Adrenal gland (tissue), 12 donors: ENCODE results near the gene HADHB. TPM values are rescaled to one million over a fixed set of nuclear protein-coding genes. Genes with fewer than 3 reads are reported as not detected.
"Not testable (repeated sequence)": the region's sequence is repeated elsewhere in the genome, so short reads cannot be mapped to it uniquely, and the experiment has no call there.

Source experiments
- DNase-seq, 7 donors: peaks; one replicate each; pipeline ENCODE4 v3.0.0-alpha.2; 2019 to 2020
- H3K27ac ChIP-seq, 5 donors: fragments of 200-600 bp; sonication (generic) in 4 of 5; 1 replicate in 3 of 5; 2 replicates in 2 of 5; pipeline versions ENCODE4 v1.5.1 to v1.8.0; 2016 to 2020; ENCODE audit warnings: mild to moderate bottlenecking in 1 of 5
- H3K27me3 ChIP-seq: fragments of 200-600 bp; 2 replicates; pipeline ENCODE4 v1.8.0; 2021
- H3K36me3 ChIP-seq, 2 donors: fragments of 200-600 bp; replicated peaks in 1 of 2; 1 replicate in 1 of 2; 2 replicates in 1 of 2; pipeline versions ENCODE4 v1.5.1 to v1.8.0; 2018 to 2022
- H3K4me1 ChIP-seq, 2 donors: fragments of 200-600 bp; replicated peaks in 1 of 2; 1 replicate in 1 of 2; 2 replicates in 1 of 2; pipeline versions ENCODE4 v1.5.1 to v1.8.0; 2018 to 2021
- H3K4me3 ChIP-seq, 4 donors: fragments of 200-600 bp; sonication (generic) in 3 of 4; one replicate each; pipeline ENCODE4 v1.5.1; 2016 to 2018
- H3K9me3 ChIP-seq, 3 donors: fragments of 200-600 bp; sonication (generic) in 1 of 3; replicated peaks in 1 of 3; 1 replicate in 2 of 3; 2 replicates in 1 of 3; pipeline versions ENCODE4 v1.5.1 to v1.8.0; 2016 to 2021
- CTCF ChIP-seq, 6 experiments: fragments of 450-650 bp in 4 of 6; fragments of 200-600 bp in 2 of 6; sonication (generic) in 1 of 6; IDR thresholded peaks; 1 replicate in 5 of 6; 2 replicates in 1 of 6; pipeline versions ENCODE4 v1.5.1 to v1.8.0; 2016 to 2021; ENCODE audit warnings: antibody characterized with exemption in 6 of 6, mild to moderate bottlenecking in 2 of 6, moderate library complexity in 1 of 6
- POLR2A ChIP-seq, 2 donors: fragments of 450-650 bp; IDR thresholded peaks; one replicate each; pipeline ENCODE4 v1.6.1; 2017; ENCODE audit warnings: antibody characterized with exemption in 2 of 2, mild to moderate bottlenecking in 2 of 2, moderate library complexity in 1 of 2
- WGBS, 4 donors: extraction: QIAGEN DNeasy Blood & Tissue Kit in 2 of 4; methylation state at CpG; one replicate each; pipeline versions ENCODE4 v1.1.5 to v1.1.7; 2013 to 2017; 5-methylcytosine and 5-hydroxymethylcytosine counted together
- intact Hi-C, 2 donors: fragments of 100-400 bp; cut with DNase I; formaldehyde crosslinking; loops; one replicate each; pipeline versions ENCODE4 v1.14.1 to v1.15.0; 2022 to 2023
- polyA plus RNA-seq, 3 donors: library from polyadenylated mRNA; stranded (reverse); fragments of 200-250 nt in 2 of 3; fragments of 350-450 nt in 1 of 3; fragmentation: Illumina TruSeq in 1 of 3; extraction: RNeasy Lipid Tissue Mini Kit (QIAGEN cat#74804) in 1 of 3; gene quantifications; one replicate each; pipeline ENCODE4 v1.2.3, GENCODE V29; 2013 to 2014
- total RNA-seq, 9 donors: library from RNA; depleted of rRNA in 4 of 9; stranded (reverse); fragments of >200 nt in 4 of 9; fragments of 120-200 nt in 1 of 9; fragmentation: NEBNext Ultra II Directional in 1 of 9; extraction: Animal tissue kit (Norgen Biotek cat#: 25700) in 1 of 9; gene quantifications; one replicate each; pipeline versions ENCODE4 v1.1.0 to v1.2.4, GENCODE V29; 2013 to 2023
- donor health status: healthy with polysubstance abuse.
- donor health status: Bipolar disorder and iron deficiency.
- donor health status: DM: yes; HTN: yes; CAD: no.
- donor health status: DM: no; HTN: no; CAD: no.
- donor health status: DM: no; HTN: no; CAD: no.
- donor health status: DM: yes; HTN: yes; CAD: no.

The HADHB gene
- total and polyA plus RNA-seq, 12 donors, result 69.6 to 496 (median 364) TPM

DNA sequence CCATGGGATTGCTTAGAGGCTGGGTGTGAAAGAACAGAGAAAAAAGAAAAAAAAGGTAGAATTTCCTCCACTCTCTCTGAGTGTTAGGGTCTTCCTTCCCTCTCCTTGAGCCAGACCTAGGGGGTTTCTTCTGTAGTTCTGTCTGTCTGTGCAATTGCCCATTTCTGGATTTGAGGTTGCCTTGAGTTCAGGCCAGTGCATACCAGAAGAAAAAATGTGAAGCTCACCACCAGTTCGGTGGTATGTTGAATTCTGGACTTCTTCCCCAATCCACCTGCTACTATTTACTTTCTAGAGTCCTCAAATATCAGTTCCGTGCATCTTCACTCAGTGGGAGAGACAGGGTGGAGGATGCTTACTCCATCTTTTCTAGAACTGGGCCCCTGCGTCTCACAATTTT lies 85.9 kb downstream of the HADHB start:
- intact Hi-C loops, result no loop called here
- Histone ChIP-seq H3K9me3 (no peaks in the 10 kb centered on the region), H3K36me3 (no peaks in the 10 kb centered on the region), H3K4me1 (peaks cover 0 to 4% of the 10 kb centered on the region in 2 donors), H3K27ac (no peak overlapping the region), H3K27me3 (no peaks in the 10 kb centered on the region), H3K4me3 (no peak overlapping the region)
- WGBS, 4 donors, result 77 to 84% (median 81%) methylated on average over 3 of the region's 3 CpGs
- TF ChIP-seq CTCF (IDR thresholded peaks at IDR 0.05) (no peak), POLR2A (IDR thresholded peaks at IDR 0.05) (no peak)
- no peak for DNase-seq

DNA sequence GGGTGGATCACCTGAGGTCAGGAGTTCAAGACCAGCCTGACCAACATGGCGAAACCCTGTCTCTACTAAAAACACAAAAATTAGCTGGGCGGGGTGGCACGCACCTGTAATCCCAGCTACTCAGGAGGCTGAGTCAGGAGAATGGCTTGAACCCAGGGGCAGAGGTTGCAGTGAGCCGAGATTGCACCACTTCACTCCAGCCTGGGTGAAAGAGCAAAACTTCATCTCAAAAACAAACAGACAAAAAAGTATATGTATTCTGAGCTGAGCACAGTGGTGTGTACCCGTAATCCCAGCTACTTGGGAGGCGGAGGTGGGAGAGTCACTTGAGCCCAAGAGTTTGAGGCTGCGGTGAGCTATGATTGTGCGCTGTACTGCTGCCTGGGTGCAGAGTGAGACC lies 86.6 kb downstream of the HADHB start:
- intact Hi-C loops, H3K9me3 ChIP-seq: not testable (repeated sequence)

GRCh38 chr2:26333293-26333692 lies 88.6 kb downstream of the HADHB start:
- H3K36me3 ChIP-seq, result no peaks in the 10 kb centered on the region
- no peak overlapping the region for H3K27ac ChIP-seq
- intact Hi-C loops, result no loop called here
- no peak for TF ChIP-seq CTCF (IDR thresholded peaks at IDR 0.05)
- H3K27me3 ChIP-seq, result no peaks in the 10 kb centered on the region
- WGBS, 4 donors, result 43 to 54% (median 48%) methylated on average over 1 to 2 of the region's 2 CpGs; no CpG with 5 or more reads in 1 of the 4 donors
- H3K4me1 ChIP-seq, result peaks cover 0 to 4% of the 10 kb centered on the region in 2 donors
- DNase-seq, result no peak
- H3K9me3 ChIP-seq, result no peaks in the 10 kb centered on the region
- H3K4me3 ChIP-seq, result no peak overlapping the region

More for the DNA sequence above, 86.6 kb downstream of the HADHB start:
- not testable (repeated sequence) for H3K27me3 ChIP-seq, H3K4me3 ChIP-seq, H3K36me3 ChIP-seq, DNase-seq, H3K4me1 ChIP-seq, H3K27ac ChIP-seq
- WGBS, 4 donors, result 84 to 94% (median 89%) methylated on average over 6 to 8 of the region's 8 CpGs

- Histone ChIP-seq H3K27me3 (no peaks in the 10 kb centered on the region), H3K4me1 (no peaks in the 10 kb centered on the region), H3K27ac (no peak overlapping the region), H3K36me3 (no peaks in the 10 kb centered on the region), H3K9me3 (no peaks in the 10 kb centered on the region), H3K4me3 (no peak overlapping the region)
- no peak for DNase-seq
- 45 to 65% (median 61%) methylated on average over 3 of the region's 3 CpGs for WGBS, 4 donors
- TF ChIP-seq CTCF (IDR thresholded peaks at IDR 0.05), result no peak
- TF ChIP-seq POLR2A (IDR thresholded peaks at IDR 0.05), result no peak
- intact Hi-C loops, result no loop called here
Measured at GRCh38 chr2:26335231-26335630, 90.5 kb downstream of the HADHB start.

DNA sequence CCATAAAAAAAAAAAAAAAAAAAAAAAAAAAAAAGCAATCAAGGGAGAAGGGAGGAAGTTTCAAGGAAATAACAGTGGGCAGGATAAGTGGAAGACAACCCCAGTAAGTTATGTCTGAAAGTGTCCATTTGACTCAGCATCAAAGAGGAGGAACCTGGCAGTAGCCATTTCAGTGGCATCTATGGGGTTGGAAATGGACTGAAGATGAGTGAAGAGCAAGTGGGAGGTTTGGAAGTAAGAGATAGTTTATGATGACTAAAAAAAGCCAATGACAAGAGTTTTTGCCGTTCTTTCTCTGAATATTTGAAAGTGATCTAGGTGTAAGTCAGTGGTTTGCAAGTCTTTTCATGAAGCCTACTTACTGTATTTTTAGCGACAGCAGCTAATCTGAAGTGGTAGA lies 92.0 kb downstream of the HADHB start:
- whole genome bisulfite sequencing, 4 donors, result 87 to 99% (median 96%) methylated on average over 2 of the region's 2 CpGs
- Histone ChIP-seq H3K4me1 (no peaks in the 10 kb centered on the region), H3K27me3 (no peaks in the 10 kb centered on the region), H3K27ac (no peak overlapping the region), H3K9me3 (no peaks in the 10 kb centered on the region), H3K36me3 (no peaks in the 10 kb centered on the region), H3K4me3 (no peak overlapping the region)
- DNase-seq, result no peak
- intact Hi-C loops, result no loop called here
- TF ChIP-seq CTCF (IDR thresholded peaks at IDR 0.05) (no peak), POLR2A (IDR thresholded peaks at IDR 0.05) (no peak)
